AG09319 (cell line): ENCODE measurements around the gene PCDHA6.
"Not testable (repeated sequence)": the region's sequence is repeated elsewhere in the genome, so short reads cannot be mapped to it uniquely, and the experiment has no call there.

Experiments
- DNase-seq: peaks from one replicate; pipeline ENCODE4 v3.0.0-alpha.2; 2010; ENCODE audit warnings: low read depth; ENCODE audit errors: extremely low read depth
- CTCF ChIP-seq: IDR thresholded peaks from 2 replicates; pipeline ENCODE4 v1.5.1; 2011; ENCODE audit warnings: low read depth, mild to moderate bottlenecking, inconsistent platforms, low read length, moderate library complexity

The PCDHA6 gene

GRCh38 chr5:140827704-140828361, at the start of gene PCDHA6:
PCDHA6 (plus strand) TSS chr5:140827960; CDS start chr5:140828092, 132 bp downstream.
- DNase-seq, result no peak
- no peak for TF ChIP-seq CTCF

- DNase-seq, result no peak
Observed at GRCh38 chr5:140780512-140780911, 47.2 kb upstream of the PCDHA6 start.

DNA sequence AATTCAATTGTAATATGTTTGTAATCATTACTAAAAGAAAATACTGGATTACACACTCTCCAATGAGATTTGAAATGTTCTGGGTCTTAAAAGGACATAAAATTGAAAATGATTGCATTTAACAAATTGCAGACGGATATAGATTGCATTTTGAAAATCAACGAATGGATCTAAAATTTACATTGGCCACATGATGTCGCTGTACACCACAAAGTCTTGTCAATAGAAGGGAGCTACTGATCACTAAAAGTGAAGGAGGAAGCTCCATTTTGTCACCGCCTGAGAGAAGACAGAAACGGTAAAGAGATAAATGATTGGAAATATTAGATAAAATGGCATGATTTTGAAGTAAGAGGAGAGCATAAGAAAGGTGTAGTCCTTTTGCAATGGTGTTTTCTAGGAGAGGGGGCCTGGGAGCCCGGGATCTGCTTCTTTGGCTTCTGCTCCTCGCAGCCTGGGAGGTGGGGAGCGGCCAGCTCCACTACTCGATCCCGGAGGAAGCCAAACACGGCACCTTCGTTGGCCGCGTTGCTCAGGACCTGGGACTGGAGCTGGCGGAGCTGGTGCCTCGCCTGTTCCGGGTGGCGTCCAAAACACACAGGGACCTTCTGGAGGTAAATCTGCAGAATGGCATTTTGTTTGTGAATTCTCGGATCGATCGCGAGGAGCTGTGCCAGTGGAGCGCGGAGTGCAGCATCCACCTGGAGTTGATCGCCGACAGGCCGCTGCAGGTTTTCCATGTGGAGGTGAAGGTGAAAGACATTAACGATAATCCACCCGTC, 41.7 kb upstream of the PCDHA6 start, which contains the start of gene PCDHA1:
Gene PCDHA1, plus strand, starts transcription at position 236 of the 782 bp plus-strand sequence.
- no peak for TF ChIP-seq CTCF
- no peak for DNase-seq

More at GRCh38 chr5:140780512-140780911, 47.2 kb upstream of the PCDHA6 start:
- no peak for TF ChIP-seq CTCF

GRCh38 chr5:140787422-140787821, 40.3 kb upstream of the PCDHA6 start:
- not testable (repeated sequence) for DNase-seq

DNA sequence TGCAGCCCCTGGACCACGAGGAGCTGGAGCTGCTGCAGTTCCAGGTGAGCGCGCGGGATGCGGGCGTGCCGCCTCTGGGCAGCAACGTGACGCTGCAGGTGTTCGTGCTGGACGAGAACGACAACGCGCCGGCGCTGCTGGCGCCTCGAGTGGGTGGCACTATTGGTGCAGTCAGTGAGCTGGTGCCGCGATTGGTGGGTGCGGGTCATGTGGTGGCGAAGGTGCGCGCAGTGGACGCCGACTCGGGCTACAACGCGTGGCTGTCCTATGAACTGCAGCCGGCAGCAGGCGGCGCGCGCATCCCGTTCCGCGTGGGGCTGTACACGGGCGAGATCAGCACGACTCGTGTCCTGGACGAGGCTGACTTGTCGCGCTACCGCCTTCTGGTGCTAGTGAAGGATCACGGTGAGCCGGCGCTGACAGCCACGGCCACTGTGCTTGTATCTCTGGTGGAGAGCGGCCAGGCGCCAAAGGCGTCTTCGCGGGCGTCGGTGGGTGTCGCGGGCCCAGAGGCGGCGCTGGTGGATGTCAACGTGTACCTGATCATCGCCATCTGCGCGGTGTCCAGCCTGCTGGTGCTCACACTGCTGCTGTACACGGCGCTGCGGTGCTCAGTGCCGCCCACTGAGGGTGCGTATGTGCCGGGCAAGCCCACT, 39.8 kb upstream of the PCDHA6 start:
- DNase-seq, result not testable (repeated sequence)

- no peak for TF ChIP-seq CTCF
Observed at GRCh38 chr5:140791089-140791488, 36.7 kb upstream of the PCDHA6 start.

GRCh38 chr5:140794595-140795258, 33.0 kb upstream of the PCDHA6 start, which contains the start of gene PCDHA2:
PCDHA2 (plus strand) TSS chr5:140794852.
- no peak for DNase-seq
- no peak; the same call in 1 of the 2 replicates for TF ChIP-seq CTCF

More at GRCh38 chr5:140791089-140791488, 36.7 kb upstream of the PCDHA6 start:
- no peak for DNase-seq
